Astrocyte (in vitro differentiated cells and primary cell): ENCODE measurements around the gene GNAQ.

Experiments used
- CTCF ChIP-seq: IDR thresholded peaks from 2 replicates; pipeline ENCODE4 v1.5.1; 2011; ENCODE audit warnings: low read depth, mild to moderate bottlenecking, inconsistent platforms, low read length, moderate library complexity; ENCODE audit not compliant: insufficient read depth
- EZH2 ChIP-seq: IDR thresholded peaks from 2 replicates; pipeline ENCODE4 v1.6.1; 2012; ENCODE audit warnings: mild to moderate bottlenecking, low read length, inconsistent platforms; ENCODE audit not compliant: insufficient read depth

- TF ChIP-seq EZH2 (no peak), CTCF (no peak)
Observed at GRCh38 chr9:77915744-77916143, 115.9 kb downstream of the GNAQ start.
